HG03175 (cell line): Measurements from ENCODE around the gene ADGRG2.

ENCODE experiments used
- ATAC-seq: cut with Tn5 transposase; IDR thresholded peaks from one replicate; pipeline ENCODE4 v1.9.1; 2021; ENCODE audit warnings: mild to moderate bottlenecking, moderate library complexity; ENCODE audit not compliant: unreplicated experiment

ADGRG2 gene

DNA sequence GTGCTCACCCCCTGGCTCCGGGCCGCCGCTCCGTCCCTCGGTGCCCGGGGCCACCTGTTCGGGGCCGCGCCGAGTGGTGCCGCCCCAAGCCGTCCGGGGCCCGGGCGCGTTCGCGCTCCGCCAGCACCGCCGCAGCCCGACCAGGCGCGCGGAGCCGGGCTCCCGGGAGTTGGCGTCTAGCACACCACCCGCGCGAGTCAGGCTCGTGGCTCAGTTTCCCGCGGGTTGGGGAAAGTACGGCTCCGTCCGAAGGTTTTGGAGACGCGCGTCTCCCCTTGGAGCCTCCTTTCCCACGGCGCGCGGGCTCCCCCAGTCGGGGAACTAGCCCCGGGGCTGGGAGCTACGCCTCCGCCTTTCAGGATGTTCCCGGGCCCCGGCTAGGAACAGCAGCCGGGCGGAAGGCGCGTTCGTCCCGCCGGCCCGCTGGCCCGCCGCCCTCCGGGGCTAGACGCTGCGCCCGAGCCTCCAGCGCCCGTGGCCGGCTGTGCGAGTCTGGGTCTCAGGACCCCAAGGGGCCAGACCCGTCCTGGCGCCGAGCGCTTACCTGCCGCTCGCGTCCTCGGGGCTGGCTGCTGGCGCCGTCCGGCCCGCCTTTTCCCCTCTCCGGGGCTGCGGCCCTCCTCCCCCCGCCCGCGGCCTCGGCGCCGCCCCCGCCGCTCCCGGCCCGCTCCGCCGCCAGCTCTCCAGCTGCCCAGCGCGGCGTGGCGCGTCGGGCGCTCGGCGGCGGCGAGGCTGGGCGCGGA, at the start of gene ADGRG2:
Gene ADGRG2 (minus strand): TSS at position 571 of the 743 bp plus-strand sequence. CDS start 53,634 bp downstream, outside the sequence.
- no peak for ATAC-seq

DNA sequence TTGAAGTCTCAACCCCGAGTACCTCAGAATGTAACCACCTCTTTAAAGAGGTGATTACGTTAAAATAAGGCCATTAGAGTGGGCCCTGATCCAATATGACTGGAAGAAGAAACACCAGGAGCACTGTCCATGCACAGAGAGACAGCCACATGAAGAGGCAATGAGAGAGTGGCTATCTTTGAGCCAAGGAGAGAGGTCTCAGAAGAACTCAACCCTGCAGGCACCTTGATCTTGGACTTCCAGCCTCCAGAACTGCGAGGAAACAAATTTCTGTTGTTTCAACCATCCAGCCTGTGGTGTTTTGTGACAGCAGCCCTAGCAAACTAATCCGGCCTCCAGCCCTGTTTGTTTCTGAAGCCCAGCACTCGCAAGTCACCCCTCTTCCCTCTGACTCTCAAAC, 46.3 kb upstream of the ADGRG2 start:
- no peak for ATAC-seq

DNA sequence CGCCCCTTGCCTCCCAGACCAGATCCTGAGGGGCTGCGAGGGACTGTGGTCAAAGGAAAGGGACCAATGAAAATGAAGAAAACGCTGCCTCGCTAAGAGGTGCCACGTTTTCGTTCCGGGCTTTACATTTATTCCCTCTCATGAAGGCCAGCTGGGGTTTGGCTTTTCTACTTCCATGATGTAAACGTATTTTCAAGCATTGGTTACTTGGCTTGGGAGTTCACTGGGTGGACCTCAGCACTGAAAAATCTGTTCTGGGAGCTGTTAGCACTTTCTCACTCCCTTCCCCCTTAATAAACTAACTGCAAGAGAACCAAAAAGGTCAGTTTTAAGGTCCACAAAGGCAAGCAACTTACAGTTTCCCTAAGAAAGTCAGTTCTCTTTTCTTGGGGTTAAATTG, 40.6 kb upstream of the ADGRG2 start:
- ATAC-seq: no peak

DNA sequence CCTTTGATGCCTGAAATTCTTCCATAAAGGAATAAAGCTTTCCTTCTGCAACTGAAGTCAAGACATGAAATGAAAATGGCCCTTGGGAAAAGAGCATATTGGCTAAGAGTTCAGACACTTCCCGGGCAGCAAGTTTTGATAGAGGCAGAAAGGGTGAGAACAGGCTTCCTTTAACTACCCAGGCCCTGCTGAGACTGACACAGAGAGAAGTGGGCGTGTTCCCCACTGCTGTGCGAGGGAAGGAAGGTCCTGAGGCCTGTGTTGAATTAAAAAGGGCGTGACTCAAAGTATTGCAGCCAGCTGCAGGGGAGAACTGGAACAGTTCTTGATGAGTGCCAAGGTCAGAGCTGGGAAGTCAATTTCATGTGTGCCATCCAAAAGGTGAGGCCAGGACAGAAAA, 33.9 kb upstream of the ADGRG2 start:
- ATAC-seq: no peak

- no peak for ATAC-seq
These were observed 30.5 kb upstream of the ADGRG2 start for GRCh38 chrX:19152762-19153161.

DNA sequence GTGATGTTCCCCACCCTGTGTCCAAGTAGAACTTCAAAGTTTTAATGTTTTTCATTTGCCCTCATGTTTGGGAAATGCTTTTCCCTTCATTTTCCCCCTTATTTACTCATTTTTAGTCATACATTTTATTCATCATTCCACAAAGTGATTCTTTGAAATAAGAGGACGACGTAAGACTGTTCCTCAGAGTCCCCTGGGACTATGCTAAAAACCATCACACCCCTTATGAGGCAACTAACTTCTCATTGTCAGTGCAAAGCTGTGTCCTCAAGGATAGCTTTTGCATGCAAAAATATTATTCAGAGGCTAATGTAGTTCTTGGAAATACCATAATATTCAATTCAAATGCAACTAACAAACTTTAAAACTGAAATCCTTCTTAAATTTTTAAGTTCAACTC, 14.8 kb upstream of the ADGRG2 start:
- no peak for ATAC-seq

- no peak for ATAC-seq
These were observed 11.5 kb upstream of the ADGRG2 start for GRCh38 chrX:19133784-19134183.

DNA sequence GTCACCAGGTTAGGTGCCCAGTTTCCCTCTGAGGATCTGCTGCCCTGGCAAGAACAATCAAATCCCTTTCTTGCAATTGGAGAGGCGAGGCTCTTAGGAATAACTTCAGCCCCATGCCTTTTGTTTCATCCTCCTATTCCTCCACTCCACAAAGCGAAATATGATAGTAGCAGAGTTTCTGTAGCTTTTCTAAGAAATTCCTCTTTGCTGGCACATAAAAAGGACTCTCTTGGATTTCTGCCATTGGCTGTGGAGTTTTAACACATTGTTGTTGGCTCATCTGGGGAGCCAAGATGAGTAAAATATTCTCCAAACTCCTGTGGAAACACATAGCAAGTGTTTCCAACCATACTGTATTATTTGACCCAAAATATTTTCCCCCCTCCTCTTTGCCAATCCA, 11.0 kb upstream of the ADGRG2 start:
- no peak for ATAC-seq

GRCh38 chrX:19130628-19131027, 8.4 kb upstream of the ADGRG2 start:
- ATAC-seq: no peak

DNA sequence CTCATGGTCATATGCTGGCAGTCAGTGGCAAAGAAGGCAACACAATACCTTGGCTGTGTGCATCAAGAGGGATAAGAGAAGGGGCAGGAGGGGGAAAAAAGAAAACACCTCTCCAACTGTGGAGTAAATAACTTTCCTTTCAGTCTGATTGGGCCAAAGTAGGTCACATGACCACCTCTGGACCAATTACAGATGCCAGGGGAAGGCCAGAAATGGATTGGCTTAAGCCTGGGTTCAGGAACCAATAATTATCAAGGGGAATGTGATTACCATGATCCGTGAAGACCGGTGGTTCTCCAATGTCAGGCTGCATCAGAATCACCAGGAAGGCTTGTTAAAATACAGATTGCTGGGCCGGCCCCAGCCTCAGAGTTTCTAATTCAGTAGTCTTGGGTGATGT, 7.4 kb upstream of the ADGRG2 start:
- ATAC-seq: no peak

DNA sequence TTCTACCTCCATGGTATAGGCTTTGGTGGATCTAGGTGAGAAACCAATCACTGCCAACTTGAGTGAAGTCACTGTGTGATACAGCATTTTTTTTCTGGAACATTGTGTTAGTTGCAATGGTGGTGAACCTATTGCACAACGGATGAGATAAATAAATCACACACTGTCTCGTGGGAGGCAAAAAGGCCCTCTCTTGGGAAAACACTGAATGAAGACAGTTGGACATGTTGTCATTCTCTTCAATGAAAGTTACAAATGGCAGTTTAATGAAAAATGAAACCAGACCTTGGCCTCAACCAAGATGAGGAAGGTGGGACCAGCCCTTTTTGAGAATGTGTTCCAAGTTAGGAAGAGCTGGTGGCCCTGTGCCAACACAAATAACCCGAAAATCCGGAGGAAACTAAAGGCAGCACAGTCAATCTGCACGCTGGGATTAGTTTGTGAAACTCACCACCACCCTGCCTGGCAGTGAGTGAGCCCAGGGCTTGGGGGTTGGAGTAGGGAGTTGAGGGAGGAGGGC, 5.4 kb upstream of the ADGRG2 start:
- no peak for ATAC-seq

DNA sequence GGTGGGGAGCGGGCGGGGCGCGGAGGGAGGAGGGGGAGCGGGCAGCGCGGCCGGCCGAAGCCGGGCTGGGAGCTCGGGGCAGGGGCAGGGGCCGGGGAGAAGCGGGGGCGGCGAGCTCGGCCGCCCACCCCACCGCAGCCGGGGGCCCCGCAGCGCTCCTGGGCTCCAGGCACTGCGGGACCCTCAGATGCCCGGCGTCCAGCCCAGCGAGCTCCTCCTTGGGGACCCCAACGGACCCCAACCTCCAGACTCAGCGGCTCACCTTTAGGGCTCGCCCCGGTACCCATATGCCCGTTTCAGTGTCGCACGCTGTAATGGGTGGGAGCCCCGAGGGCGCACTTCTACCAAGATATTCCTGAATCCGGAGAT, 357 bp upstream of the ADGRG2 start:
- ATAC-seq: no peak

GRCh38 chrX:19121466-19121865, 802 bp downstream of the ADGRG2 start:
- ATAC-seq: no peak

DNA sequence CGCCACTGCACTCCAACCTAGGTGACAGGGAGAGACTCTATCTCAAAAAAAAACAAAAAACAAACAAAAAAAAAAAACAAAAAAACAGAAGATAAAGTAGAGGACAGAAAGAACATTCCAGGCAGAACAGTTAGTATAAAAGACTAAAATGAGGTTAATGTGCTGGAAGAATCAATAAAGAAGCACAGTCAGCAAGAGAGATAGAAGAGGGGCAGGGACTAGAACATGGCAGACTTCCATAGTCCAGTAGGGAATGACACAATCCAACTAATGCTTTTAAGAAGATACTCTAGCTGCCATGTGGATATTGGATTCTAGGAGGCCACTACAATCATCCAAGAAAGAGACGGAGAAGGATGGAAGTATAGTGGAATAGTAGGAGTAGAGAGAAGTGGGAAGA, 11.6 kb downstream of the ADGRG2 start:
- ATAC-seq: no peak

DNA sequence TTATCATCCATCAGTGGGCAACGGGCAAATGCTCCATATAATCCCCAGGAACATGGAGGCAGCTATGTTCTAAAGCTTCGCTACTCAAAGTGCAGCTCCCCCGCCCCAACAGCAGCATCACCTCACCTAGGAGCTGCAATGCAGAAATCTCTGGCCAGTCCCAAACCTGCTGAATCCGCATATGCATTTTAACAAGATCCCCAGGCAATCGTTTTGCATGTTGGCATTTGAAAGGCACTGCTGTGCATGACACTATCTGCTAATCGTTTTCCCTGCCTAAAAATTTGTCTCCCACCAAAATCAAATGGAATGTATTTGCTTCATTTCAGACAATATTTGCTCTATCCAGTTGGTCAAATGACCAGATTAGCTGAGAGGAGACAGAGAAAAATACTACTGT, 15.2 kb downstream of the ADGRG2 start:
- ATAC-seq: no peak

- ATAC-seq: no peak
These were observed 21.7 kb downstream of the ADGRG2 start for GRCh38 chrX:19100586-19100985.

DNA sequence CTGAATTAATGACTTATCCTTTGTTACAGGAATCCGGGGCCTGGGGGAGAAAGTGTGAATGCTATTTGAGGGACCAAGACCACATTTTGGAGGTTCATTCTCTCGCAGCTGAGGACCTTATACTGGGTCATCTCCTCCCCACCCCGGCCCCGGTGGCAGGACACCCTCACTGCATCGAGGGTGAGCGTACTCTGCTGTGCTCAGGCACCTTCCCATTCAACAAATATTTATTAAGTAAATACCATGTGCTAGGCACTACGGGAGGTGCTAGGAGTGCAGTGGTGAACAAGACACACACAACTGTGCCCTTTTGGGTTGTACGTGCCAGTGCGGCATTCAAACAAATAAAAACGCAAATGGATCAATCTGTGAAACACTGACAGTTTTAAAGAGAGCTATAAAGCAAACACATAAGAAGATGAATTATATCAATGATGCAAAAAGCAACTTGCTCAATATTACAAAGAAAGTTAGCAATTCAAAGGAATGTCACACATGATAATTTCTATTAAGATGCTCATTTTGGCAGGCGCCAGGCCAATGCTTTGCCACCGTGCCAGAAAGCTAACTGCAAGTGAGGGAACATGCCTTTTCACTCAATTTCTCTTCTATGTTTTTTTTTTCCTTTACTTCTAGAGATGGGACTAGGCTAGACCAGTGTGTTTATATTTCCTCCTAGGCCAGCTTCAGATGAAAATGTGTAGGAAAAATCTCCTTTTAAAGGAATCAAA, 24.6 kb downstream of the ADGRG2 start:
- ATAC-seq: no peak

DNA sequence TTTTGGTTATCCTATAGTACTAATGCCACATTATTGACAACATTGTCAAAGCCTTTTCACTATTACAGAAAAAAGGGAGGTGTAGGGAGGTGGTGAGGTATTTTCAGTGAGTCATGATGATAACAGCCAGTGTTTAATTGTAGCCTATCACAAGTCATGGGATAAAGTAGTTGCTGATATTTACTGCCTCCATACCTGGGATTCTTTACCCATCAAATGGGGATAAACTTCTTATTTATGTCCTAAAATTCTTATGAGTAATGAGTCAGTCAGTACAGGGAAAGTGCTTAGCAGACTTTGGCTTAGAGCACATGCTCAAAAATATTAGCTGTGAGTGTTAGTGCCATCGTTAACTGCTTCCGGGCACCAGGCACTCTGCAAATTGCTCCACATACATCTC, 25.7 kb downstream of the ADGRG2 start:
- no peak for ATAC-seq

- ATAC-seq: no peak
These were observed 27.6 kb downstream of the ADGRG2 start for GRCh38 chrX:19094654-19095053.

- ATAC-seq: no peak
These were observed 30.7 kb downstream of the ADGRG2 start for GRCh38 chrX:19091596-19091995.

DNA sequence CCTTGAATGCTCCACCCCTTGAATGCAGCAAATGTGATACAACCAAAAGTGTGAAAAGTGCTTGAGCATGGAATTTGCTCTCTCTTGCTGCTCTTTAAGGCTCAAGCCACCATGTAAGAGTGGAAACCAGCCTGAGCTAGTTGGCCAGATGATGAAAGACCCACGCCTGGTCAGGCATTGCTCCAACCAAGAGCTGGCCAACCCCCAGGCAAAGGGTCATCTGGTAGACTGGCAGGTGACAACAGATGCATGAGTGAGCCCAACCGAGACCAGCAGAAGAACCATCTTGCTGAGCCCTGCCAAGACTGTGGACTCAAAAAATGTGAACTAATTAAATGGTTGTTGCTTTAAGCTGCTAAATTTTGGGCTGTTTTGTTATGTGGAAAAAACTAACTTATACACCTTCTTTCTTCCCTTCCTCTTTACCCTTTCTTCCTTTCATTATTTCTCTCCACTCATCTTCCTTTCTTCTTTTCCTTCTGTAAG, 32.7 kb downstream of the ADGRG2 start:
- ATAC-seq: no peak

DNA sequence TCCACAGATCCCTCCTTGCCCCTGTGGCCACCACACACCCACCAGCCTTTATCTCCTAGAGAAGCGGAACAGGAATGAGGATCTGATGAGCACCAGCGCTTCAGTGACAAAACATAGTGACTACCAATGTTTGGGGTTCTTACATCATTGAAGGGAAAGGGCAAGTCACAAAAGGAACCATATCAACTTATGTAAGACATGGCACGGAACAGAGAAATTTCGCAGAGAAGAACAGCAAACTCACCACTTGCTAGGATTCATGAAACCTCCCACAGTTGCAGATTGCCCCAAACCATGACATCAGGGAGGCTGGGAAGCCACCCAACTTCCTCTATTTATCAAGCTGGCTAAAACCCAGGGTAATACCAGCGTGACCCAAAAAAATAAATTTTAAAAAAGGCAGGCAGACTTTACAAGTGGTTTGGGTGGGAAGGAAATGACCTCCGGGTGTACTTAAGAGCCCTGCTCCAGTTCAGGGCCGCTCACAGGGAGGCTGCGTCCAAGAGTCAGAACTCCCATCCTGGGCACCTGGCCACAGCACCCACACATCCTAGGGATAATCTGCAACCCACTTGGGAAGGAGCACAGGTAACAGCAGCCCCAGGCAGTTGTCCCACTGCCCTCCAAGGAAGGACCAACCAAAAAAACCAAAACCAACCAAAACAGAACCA, 36.0 kb downstream of the ADGRG2 start:
- ATAC-seq: no peak
